HTR-8/SVneo (cell line): ENCODE data around the gene BMP2K.
"Not testable (repeated sequence)": the region's sequence is repeated elsewhere in the genome, so short reads cannot be mapped to it uniquely, and the experiment has no call there.

Source experiments
- DNase-seq: peaks from one replicate; pipeline ENCODE4 v3.0.0; 2011; ENCODE audit warnings: low spot score, mixed read lengths; ENCODE audit not compliant: insufficient read length
- FAIRE-seq: peaks from 2 replicates; lab custom pipeline; 2011; peaks lifted over from hg19 to GRCh38; lab: Jason Lieb, UNC

The BMP2K gene

GRCh38 chr4:78845472-78845871 is 69.3 kb downstream of the BMP2K start:
- DNase-seq (no peak), FAIRE-seq (no peak)

- FAIRE-seq (no peak), DNase-seq (no peak)
These were observed 70.1 kb downstream of the BMP2K start for GRCh38 chr4:78846258-78846657.

GRCh38 chr4:78862314-78862737 is 86.2 kb downstream of the BMP2K start:
- FAIRE-seq = no peak
- DNase-seq = no peak

GRCh38 chr4:78863254-78863869 is 87.2 kb downstream of the BMP2K start:
- FAIRE-seq (no peak), DNase-seq (no peak)

- no peak for DNase-seq
- FAIRE-seq = no peak
These were observed 87.8 kb downstream of the BMP2K start for GRCh38 chr4:78863991-78864390.

GRCh38 chr4:78864405-78865024 is 88.4 kb downstream of the BMP2K start:
- DNase-seq (peak; percentile 25), FAIRE-seq (no peak)

- DNase-seq (no peak), FAIRE-seq (no peak)
These were observed 89.3 kb downstream of the BMP2K start for GRCh38 chr4:78865451-78865850.

GRCh38 chr4:78868712-78869111 is 92.6 kb downstream of the BMP2K start:
- not testable (repeated sequence) for FAIRE-seq

GRCh38 chr4:78870056-78870455 is 93.9 kb downstream of the BMP2K start:
- FAIRE-seq (no peak), DNase-seq (no peak)

More at GRCh38 chr4:78868712-78869111, 92.6 kb downstream of the BMP2K start:
- DNase-seq = not testable (repeated sequence)

- FAIRE-seq (no peak), DNase-seq (no peak)
These were observed 100.6 kb downstream of the BMP2K start for GRCh38 chr4:78876568-78877320.

- no peak for FAIRE-seq
These were observed 101.9 kb downstream of the BMP2K start for GRCh38 chr4:78878031-78878430.

GRCh38 chr4:78880874-78881492 is 104.8 kb downstream of the BMP2K start:
- no peak for DNase-seq
- FAIRE-seq = no peak

More at GRCh38 chr4:78878031-78878430, 101.9 kb downstream of the BMP2K start:
- no peak for DNase-seq

GRCh38 chr4:78885598-78885997 is 109.4 kb downstream of the BMP2K start:
- DNase-seq (no peak), FAIRE-seq (no peak)

- FAIRE-seq (no peak), DNase-seq (no peak)
These were observed 113.8 kb downstream of the BMP2K start for GRCh38 chr4:78889955-78890354.

- FAIRE-seq (no peak), DNase-seq (no peak)
These were observed 123.2 kb downstream of the BMP2K start for GRCh38 chr4:78899302-78899701.

GRCh38 chr4:78901882-78902281 is 125.7 kb downstream of the BMP2K start:
- FAIRE-seq (no peak), DNase-seq (no peak)

GRCh38 chr4:78902298-78902697 is 126.1 kb downstream of the BMP2K start:
- FAIRE-seq (no peak), DNase-seq (no peak)

GRCh38 chr4:78904143-78904542 is 128.0 kb downstream of the BMP2K start:
- no peak for DNase-seq
- no peak for FAIRE-seq

- FAIRE-seq = no peak
- no peak for DNase-seq
These were observed 131.5 kb downstream of the BMP2K start for GRCh38 chr4:78907638-78908037.

GRCh38 chr4:78908974-78909373 is 132.8 kb downstream of the BMP2K start:
- not testable (repeated sequence) for FAIRE-seq, DNase-seq

- FAIRE-seq (no peak), DNase-seq (no peak)
These were observed 134.5 kb downstream of the BMP2K start for GRCh38 chr4:78910612-78911011.
